ENCODE data around the gene DOLK.

DOLK gene

GRCh38 chr9:128937310-128938165, 9.9 kb downstream of the DOLK start:
- no peaks in the 10 kb centered on the region for H4K20me1 ChIP-seq (ENCODE audit: insufficient read depth, low read length)
- TF ChIP-seq CTCF (IDR thresholded peaks at IDR 0.05; ENCODE audit: low read length) (no peak), EZH2 (IDR thresholded peaks at IDR 0.05; ENCODE audit: borderline replicate concordance, low read length) (no peak)
- no peaks in the 10 kb centered on the region for H3K79me2 ChIP-seq (ENCODE audit: insufficient read depth, low read length)
- H3F3A ChIP-seq (ENCODE audit: insufficient read depth, low read length): no peaks in the 10 kb centered on the region
- H3K9me2 ChIP-seq (ENCODE audit: low read depth, low read length): no peaks in the 10 kb centered on the region
- H3K4me1 ChIP-seq (ENCODE audit: insufficient read depth, low read length, severe bottlenecking): no peaks in the 10 kb centered on the region
- H2AFZ ChIP-seq (ENCODE audit: low read length): no peak overlapping the region
- no peak overlapping the region for H3K9ac ChIP-seq (ENCODE audit: low read length)
- H3K4me3 ChIP-seq (ENCODE audit: low read depth, low read length, poor library complexity, severe bottlenecking): no peak overlapping the region
- H3K36me3 ChIP-seq (ENCODE audit: insufficient read depth, low read length): no peaks in the 10 kb centered on the region
- no peak overlapping the region for H3K4me2 ChIP-seq (ENCODE audit: low read length)
- no peaks in the 10 kb centered on the region for H3K9me3 ChIP-seq (ENCODE audit: low read length)
- H3K27ac ChIP-seq (ENCODE audit: low read depth, low read length, poor library complexity, severe bottlenecking): no peak overlapping the region
- H3K27me3 ChIP-seq (ENCODE audit: insufficient read depth, low read length): no peaks in the 10 kb centered on the region

- TF ChIP-seq EZH2 (IDR thresholded peaks at IDR 0.05; ENCODE audit: borderline replicate concordance, low read length): no peak
- no peak for TF ChIP-seq CTCF (IDR thresholded peaks at IDR 0.05; ENCODE audit: low read length)
- H3K4me2 ChIP-seq (ENCODE audit: low read length): no peak overlapping the region
- no peak overlapping the region for H3K27ac ChIP-seq (ENCODE audit: low read depth, low read length, poor library complexity, severe bottlenecking)
- no peak overlapping the region for H3K9ac ChIP-seq (ENCODE audit: low read length)
- no peaks in the 10 kb centered on the region for H3F3A ChIP-seq (ENCODE audit: insufficient read depth, low read length)
- H3K9me3 ChIP-seq (ENCODE audit: low read length): no peaks in the 10 kb centered on the region
- no peaks in the 10 kb centered on the region for H3K36me3 ChIP-seq (ENCODE audit: insufficient read depth, low read length)
- no peaks in the 10 kb centered on the region for H3K4me1 ChIP-seq (ENCODE audit: insufficient read depth, low read length, severe bottlenecking)
- H3K27me3 ChIP-seq (ENCODE audit: insufficient read depth, low read length): no peaks in the 10 kb centered on the region
- H3K79me2 ChIP-seq (ENCODE audit: insufficient read depth, low read length): no peaks in the 10 kb centered on the region
- no peaks in the 10 kb centered on the region for H4K20me1 ChIP-seq (ENCODE audit: insufficient read depth, low read length)
- H3K9me2 ChIP-seq (ENCODE audit: low read depth, low read length): no peaks in the 10 kb centered on the region
- no peak overlapping the region for H2AFZ ChIP-seq (ENCODE audit: low read length)
- no peak overlapping the region for H3K4me3 ChIP-seq (ENCODE audit: low read depth, low read length, poor library complexity, severe bottlenecking)
These were observed 11.1 kb downstream of the DOLK start for GRCh38 chr9:128936171-128936865.

- Histone ChIP-seq H3K4me1 (ENCODE audit: insufficient read depth, low read length, severe bottlenecking) (no peaks in the 10 kb centered on the region), H3K27me3 (ENCODE audit: insufficient read depth, low read length) (no peaks in the 10 kb centered on the region), H3F3A (ENCODE audit: insufficient read depth, low read length) (no peaks in the 10 kb centered on the region), H3K36me3 (ENCODE audit: insufficient read depth, low read length) (no peaks in the 10 kb centered on the region), H3K4me3 (ENCODE audit: low read depth, low read length, poor library complexity, severe bottlenecking) (no peak overlapping the region), H3K4me2 (ENCODE audit: low read length) (no peak overlapping the region), H3K79me2 (ENCODE audit: insufficient read depth, low read length) (no peaks in the 10 kb centered on the region), H3K27ac (ENCODE audit: low read depth, low read length, poor library complexity, severe bottlenecking) (no peak overlapping the region), H3K9me2 (ENCODE audit: low read depth, low read length) (no peaks in the 10 kb centered on the region), H2AFZ (ENCODE audit: low read length) (no peak overlapping the region), H3K9ac (ENCODE audit: low read length) (no peak overlapping the region), H3K9me3 (ENCODE audit: low read length) (no peaks in the 10 kb centered on the region), H4K20me1 (ENCODE audit: insufficient read depth, low read length) (no peaks in the 10 kb centered on the region)
- TF ChIP-seq EZH2 (IDR thresholded peaks at IDR 0.05; ENCODE audit: borderline replicate concordance, low read length) (no peak), CTCF (IDR thresholded peaks at IDR 0.05; ENCODE audit: low read length) (no peak)
These were observed 13.7 kb downstream of the DOLK start for GRCh38 chr9:128933731-128934130.
